ENCODE results near the gene RIN3.
"Not testable (repeated sequence)": the region's sequence is repeated elsewhere in the genome, so short reads cannot be mapped to it uniquely, and the experiment has no call there.

RIN3 gene

DNA sequence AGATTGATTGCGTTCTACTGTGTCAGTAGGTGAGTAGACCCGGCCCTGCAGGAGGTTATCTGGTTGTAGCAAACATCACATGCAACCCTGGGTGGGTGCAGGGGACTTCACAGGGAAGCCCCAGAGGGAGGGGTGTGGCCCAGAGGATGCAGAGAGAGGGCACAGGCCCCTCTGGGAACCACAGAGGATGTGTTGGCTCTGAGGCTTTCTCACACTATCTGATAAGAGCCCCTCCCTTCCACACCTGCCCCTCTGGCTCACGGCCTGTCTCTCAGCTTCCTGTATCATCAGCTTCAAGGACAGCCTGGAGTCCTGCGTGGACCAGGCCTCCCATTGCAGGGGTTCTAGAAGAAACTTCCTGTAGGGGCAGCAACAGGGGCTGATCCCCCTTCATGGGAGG, 101.9 kb downstream of the RIN3 start:
- in situ Hi-C loops (cut with MboI; ENCODE audit: low sequenced_read_pairs), result no loop called here

DNA sequence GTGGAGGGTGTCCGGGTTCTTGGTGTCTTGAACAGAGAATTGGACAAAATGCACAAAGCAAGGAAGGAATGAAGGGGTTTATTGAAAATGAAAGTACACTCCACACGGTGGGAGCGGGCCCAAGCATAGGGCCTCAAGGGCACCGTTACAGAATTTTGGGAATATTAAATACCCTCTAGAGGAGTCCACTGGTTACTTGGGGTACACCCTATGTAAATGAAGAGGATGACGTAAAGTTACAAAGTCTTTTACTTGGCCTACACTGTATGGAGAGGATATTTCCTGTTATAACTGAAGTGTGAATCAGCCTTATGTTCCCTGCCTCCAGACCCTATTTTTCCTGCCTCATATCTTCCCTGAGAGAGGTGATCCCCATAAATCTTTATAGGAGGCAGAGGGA, 102.6 kb downstream of the RIN3 start:
- in situ Hi-C loops (cut with MboI; ENCODE audit: low sequenced_read_pairs), result no loop called here

DNA sequence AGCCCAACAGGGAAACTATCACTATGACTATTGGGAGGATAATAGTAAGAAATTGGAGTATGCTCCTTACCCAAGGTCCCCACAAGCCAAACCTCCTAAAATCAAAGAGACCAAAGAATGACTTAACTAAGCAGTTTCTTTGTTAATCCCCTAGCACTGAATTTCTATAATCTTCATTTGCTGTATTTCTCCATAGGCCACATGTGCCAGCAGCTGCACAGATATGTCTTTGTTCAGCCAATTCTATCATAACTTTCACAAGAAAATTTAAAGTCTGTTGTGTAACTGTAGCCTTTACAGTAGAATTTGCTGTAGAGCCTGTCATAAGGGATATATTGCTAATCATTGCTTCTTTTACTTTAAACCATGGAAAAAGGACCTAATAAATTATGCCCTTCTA, 104.0 kb downstream of the RIN3 start:
- in situ Hi-C loops (cut with MboI; ENCODE audit: low sequenced_read_pairs), result no loop called here

DNA sequence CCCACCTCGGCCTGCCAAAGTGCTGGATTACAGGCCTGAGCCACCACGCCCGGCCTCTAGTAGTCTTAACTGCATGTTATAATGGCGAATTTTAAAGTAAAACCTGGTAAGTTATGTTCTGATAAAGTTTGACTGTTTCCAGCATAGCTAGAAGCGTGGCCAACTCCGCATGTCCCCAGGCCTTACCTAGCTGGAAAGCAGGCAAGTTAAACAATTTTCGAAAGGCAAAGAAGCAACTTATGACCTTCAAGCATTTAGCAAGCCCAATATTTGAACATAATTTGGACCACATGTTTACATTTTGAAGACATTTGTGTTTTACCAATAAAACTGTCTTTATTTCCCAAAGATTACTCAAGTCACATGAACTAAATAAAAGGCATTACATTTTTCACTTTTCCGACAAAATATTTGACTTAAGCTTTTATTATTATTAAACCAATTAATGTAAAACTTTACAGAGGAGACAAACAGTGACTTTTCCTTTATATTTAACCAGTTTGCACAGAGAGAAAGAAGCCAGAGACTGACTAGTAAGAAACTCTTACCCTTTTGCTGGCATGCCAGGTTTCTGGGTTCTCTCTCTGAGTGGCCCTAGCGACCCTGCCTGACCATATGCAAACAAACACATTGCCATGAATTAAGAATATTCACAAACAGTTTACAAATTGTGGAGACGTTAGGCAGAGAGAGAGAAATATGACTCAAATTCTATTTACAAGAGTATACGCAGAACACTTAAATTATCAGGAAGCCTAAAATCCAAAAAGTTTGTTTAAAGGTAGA, 106.3 kb downstream of the RIN3 start:
- in situ Hi-C loops (cut with MboI; ENCODE audit: low sequenced_read_pairs), result no loop called here

DNA sequence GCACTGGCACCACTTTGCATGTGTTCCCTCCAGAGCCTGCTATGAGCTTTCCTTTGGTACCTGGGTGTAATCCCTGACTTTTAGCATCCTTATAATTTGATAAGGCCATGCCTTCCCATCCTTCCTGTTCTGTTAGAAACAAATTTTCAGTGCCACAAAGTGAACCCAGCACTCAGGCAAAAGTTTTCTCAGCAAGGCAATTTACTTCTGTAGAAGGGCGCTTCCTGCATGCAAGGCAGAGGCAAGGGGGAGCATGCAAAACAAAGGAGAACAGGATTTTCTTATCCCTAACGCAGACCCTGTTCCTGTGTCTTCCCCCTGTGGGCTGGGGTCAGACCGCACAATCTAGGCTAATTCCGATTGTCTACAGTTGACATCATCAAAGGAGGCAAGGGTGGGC, 108.7 kb downstream of the RIN3 start:
- in situ Hi-C loops (cut with MboI; ENCODE audit: low sequenced_read_pairs), result no loop called here

DNA sequence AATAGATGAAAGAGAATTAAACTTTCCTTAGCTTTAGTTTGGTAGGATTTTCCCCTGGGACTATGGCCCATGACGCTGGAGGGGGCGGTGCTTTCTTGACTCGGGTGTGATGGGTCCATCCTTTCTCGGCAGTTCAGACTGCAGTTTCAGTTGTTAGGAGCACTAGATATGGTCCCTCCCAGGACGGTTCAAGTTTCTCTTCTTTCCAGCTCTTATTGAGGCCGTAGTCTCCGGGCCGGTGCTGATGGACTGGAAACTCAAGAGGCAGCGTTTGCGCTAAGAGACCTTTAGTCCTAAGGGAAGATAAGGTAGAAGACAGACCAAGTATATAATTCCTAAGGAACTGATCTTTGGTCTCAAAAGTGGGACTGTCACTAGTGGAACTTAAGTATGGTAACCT, 111.2 kb downstream of the RIN3 start:
- in situ Hi-C loops (cut with MboI; ENCODE audit: low sequenced_read_pairs), result no loop called here

DNA sequence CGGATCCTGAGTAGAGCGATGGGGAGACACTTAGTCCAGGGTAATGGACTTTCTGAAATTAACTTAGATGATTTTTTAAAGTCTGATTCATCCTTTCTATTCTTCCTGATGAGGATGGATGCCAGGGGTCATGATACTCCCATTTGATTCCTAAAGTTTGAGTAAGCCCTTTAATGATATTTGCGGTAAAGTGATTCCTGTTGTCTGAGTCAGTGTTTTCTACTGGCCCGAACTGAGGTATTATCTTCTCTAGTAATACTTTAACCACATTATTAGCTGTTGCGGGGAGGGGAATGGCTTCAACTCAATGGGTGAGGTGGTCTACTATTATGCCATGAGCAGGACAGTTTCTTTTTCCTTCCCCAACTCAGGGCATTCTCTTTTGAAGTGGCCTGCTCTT, 111.6 kb downstream of the RIN3 start:
- in situ Hi-C loops (cut with MboI; ENCODE audit: low sequenced_read_pairs), result no loop called here

DNA sequence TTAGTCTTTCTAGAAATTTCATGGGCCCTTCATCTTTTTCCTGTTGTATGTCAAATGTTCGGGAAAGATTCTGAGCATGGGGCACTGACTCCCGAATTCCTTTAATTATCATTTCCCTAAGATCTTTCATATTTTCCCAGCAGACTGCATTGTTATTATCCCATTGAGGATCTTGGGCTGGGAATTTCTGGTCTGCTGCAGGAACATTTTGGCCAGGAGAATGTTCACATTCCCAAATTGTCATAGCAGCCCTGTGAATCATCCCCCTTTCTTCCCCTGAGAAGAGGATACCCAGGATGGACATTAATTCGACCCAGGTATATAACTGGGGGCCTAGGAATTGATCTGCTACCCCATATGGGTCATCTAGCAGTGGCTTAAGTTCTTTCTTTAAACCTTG, 112.5 kb downstream of the RIN3 start:
- in situ Hi-C loops (cut with MboI; ENCODE audit: low sequenced_read_pairs), result no loop called here

DNA sequence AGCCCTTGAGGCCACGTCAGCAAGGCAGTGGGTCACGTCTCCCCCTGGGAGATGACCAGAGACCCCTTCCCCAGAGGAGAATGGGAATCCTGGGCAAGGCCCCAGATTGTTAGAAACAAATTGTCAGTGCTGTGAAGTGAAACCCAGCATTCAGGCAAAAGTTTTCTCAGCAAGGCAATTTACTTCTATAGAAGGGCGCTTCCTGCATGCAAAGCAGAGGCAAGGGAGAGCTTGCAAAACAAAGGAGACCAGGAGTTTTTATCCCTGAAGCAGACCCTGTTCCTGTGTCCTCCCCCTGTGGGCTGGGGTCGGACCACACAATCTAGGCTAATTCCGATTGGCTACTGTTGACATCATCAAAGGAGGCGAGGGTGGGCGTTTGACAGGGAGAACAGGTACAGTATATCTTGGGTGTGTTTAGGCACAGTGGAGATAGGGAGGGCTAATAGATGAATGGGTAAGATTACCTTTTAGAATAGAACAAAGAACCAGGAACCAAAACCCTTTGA, 114.2 kb downstream of the RIN3 start:
- in situ Hi-C loops (cut with MboI; ENCODE audit: low sequenced_read_pairs), result no loop called here

DNA sequence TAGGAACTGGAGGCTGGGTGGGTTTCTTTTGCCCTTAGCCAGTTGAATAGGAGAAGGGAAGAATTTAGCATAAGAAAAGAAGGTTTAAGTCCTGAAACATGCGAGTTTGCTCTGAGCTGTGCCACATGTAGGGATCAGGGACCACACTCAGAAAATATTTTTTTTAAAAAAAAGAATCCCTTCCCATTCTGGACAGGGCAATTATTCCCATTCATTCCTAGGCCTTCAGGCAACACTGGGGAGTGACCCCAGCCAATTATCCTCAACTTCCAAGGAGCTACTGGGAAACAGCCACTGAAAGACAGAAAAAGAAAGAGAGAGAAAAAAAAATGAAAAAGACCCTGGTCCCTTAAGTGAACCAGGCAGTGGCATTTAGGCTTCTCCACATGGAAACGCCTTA, 115.1 kb downstream of the RIN3 start:
- in situ Hi-C loops (cut with MboI; ENCODE audit: low sequenced_read_pairs), result no loop called here

DNA sequence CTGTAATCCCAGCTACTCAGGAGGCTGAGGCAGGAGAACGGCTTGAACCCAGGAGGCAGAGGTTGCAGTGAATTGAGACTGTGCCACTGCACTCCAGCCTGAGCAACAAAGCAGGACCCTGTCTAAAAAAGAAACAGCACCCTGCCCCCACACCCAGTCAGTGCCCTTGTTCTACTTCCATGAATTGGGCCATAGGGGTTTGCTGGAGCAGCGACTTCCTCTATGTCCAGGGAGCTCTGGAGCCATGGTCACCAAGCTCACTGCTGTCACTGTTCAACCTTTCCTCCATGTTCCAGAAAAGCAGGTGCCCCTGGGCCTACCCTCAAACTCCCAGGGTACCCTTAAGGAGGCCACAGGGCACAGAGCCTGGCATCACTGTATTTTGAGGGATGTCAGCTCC, 116.8 kb downstream of the RIN3 start:
- in situ Hi-C loops (cut with MboI; ENCODE audit: low sequenced_read_pairs), result no loop called here

DNA sequence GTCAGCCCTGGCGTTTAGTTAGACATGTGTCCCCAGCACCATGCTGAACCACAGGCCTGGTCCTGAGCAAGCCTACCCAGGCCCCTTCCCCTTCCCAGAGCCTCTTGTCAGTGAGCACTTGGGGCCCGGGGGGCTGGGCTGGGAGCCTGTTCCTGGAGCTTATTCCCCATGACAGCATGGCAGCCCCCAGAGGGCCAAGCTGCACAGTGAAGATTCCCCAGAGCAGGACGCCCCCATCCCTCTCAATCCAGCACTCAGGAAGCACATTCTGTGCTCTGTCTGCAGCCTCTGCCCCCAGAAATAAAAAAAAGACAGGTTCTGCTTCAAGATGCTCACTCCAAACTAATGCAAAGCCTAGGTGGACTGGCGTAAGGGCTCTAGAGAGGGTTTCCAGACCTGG, 117.5 kb downstream of the RIN3 start:
- in situ Hi-C loops (cut with MboI; ENCODE audit: low sequenced_read_pairs), result no loop called here

DNA sequence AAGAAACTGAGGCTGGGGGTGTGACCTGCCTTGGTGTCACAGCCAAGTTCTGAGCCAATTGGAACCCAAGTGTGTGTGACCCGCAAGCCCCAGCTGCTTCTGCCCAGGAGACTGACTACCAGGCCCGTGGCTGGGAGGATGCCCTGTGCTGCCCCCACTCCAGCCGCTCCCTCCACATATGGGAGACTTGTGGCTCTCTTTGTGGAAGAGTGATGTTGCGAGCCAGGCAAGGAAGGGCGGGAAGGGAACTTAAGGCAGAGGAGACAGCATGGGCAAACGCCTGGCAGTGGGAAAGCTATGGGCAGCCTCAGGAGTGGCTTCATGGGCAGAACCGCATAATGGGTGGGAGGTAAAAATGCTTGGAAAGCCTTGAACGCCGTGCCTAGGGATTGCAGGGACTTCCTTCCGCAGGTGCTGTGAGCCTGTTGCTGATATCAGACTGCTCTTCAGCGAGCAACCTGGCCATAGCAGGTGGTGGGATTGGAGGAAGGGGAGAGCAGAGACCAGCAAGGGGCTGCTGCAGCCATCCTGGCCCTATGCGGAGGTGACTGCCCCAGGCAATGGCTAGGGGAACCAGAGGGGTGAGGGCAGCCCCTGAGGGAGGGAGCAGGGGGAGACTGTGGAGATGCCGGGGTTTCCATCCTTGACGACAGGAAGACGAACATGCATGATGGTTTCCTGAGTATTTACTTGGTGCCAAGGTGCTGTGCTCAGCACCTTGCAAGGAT, 119.1 kb downstream of the RIN3 start:
- in situ Hi-C loops (cut with MboI; ENCODE audit: low sequenced_read_pairs), result no loop called here

DNA sequence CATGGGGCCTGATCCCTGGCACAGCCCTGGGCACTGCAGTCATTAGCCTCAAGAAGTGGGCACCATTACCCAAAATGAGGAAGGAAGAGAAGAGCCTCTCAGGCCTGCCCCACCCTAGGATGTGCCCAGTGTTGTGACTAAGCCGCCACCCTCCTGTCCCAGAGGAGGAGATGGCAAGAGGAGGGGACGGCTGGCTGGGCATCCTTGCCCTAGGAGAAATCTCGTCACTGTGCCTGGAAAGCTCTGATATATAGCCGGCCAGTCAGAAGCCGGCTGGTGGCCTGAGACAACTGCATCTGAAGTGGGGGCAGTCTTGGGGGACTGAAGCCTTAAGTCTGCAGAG, 119.7 kb downstream of the RIN3 start:
- in situ Hi-C loops (cut with MboI; ENCODE audit: low sequenced_read_pairs), result no loop called here

DNA sequence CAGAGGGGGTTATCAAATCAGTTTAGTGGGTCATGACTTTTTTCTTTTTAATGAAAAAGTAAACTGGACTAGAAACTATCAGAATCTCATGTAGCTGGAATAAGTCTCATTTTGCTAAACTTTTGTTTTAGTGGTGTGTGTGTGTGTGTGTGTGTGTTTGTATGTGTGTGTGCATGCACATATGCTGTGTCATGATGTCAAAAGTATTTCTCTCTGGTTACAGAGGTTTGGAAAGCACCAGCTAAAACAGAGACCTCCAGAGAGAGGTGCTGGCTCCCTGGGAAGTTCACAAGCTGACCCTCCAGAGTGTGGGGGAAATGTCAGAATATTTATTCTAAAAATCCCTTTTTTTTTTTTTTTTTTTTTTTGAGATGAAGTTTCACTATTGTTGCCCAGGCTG, 120.1 kb downstream of the RIN3 start:
- in situ Hi-C loops (cut with MboI; ENCODE audit: low sequenced_read_pairs), result no loop called here

DNA sequence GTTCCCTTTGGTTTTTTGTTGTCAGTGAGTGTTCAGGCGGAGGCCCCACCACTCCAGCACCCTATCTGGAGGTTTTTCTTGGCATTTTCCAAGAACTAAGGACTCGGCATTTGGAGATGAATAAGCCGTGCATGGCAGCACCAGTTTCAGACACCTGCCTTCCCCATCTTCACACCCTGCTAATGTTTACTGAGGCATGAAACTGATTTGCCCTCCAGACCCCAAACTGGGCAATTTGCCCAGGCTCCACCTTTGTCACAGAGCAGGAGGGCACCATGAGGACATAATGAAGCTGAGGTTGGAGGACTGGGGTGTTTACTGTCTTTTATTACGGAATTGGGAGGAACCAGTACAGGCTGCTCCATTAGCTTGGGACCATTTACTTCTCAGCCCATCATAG, 121.5 kb downstream of the RIN3 start:
- in situ Hi-C loops (cut with MboI; ENCODE audit: low sequenced_read_pairs), result no loop called here

DNA sequence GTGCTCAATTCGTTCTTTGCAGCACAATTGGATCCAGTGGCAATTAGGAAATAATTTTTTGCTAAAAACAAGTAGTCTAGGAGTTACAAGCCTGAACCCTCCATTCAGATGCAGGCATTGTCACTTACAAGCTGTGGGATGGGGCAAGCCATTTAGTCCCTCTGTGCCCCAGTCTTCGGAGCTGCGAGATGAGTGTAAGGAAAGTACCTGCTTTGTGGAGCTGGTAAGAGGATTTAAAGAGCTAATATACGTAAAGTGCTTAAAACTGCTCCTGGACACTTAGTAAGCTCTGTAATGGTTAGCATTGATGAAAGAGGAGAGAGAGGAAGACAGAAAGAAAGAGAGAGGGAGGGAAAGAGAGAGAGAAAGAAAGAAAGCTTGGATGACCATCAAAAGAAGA, 122.3 kb downstream of the RIN3 start:
- in situ Hi-C loops (cut with MboI; ENCODE audit: low sequenced_read_pairs), result no loop called here

DNA sequence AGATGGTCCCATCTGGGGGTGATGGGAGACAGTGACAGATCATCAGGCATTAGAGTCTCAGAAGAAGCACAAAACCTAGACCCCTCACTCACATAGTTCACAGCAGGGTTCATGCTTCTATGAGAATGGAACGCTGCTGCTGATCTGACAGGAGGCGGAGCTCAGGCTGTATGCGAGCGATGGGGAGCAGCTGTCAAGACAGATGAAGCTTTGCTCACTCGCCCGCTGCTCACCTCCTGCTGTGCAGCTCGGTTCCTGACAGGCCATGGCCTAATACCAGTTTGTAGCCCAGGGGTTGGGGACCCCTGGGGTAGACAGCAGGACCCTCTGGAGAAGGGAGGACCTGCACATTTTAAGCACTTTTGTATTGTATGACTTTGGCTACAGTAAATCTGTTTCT, 123.6 kb downstream of the RIN3 start:
- in situ Hi-C loops (cut with MboI; ENCODE audit: low sequenced_read_pairs), result no loop called here

DNA sequence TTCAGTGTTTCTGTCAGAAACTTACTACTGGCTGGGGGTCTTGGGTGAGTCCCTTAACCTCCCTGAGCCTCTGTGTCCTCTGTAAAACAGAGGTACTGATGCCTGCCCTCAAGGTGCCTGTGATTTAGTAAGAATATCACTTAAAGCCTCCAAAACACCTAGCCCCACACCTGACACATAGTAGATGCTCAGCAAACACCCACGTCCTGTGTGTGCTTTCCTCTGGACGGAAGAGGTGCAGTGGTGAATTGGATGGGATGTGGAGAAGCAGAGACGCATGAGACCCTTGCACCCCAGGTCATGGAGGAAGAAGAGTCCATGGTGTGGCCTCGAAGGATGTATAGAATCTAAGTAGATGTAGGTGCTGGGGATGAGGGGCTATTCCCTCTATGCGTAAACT, 124.3 kb downstream of the RIN3 start:
- in situ Hi-C loops (cut with MboI; ENCODE audit: low sequenced_read_pairs), result no loop called here

DNA sequence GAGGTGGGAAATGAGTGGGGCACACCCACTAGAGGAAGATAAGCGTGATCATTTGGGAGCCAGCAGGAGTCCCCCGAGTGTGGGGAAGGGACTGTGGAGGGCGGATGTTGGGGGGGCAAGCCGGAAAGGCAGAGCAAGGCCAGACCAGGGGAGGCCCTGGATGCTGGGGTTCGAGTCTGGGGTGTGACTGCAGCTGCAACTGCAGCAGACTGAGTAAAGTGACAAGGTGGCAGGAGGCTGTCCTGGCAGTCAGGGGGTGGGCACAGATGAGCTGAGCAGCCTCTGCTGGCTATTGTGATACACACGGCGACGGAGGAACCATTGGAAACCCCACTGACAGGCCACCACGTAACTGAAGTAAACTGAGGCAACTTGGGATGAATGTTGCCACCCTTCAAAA, 124.7 kb downstream of the RIN3 start:
- in situ Hi-C loops (cut with MboI; ENCODE audit: low sequenced_read_pairs), result no loop called here

DNA sequence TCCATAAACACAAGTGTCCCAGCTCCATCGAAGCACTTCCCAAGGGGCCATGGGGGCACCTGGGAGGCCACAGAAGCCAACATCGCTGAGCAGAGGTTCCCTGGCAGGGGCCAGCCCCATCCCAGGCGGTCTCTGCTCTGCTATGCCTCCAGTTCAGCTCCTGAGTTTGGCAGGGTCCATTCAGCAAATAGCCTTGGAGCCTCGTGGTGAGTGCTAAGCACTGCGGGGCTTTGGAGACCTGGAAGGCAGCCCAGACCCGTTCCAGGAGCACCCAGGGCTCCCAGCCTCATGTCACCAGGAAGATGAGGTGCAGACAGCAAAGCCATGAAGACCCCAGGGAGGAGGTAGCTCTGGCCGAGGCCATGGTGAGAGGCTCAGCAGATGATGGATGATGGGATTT, 125.3 kb downstream of the RIN3 start:
- in situ Hi-C loops (cut with MboI; ENCODE audit: low sequenced_read_pairs), result no loop called here

DNA sequence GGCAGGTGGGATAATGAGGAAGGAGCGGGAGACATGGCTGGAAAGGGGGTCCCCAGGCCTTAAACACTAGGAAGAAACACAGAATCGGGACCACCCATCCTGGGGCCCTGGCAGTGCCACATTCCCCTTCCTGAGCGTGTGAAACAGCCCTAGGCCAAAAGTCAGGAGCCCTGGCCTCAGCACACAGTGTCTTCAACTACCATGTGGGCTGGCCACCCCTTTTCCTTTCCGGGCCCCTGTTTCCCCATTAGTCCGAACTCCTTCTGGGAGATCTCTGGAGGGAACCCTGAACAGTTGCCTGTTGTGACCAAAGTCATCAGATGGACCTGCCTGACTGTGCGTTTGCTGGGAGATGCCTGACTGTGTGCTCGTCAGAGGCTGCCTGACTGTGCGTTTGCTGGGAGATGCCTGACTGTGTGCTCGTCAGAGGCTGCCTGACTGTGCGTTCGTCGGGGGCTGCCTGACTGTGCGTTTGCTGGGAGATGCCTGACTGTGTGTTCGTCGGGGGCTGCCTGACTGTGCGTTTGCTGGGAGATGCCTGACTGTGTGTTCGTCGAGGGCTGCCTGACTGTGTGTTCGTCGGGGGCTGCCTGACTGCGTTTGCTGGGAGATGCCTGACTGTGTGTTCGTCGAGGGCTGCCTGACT, 126.0 kb downstream of the RIN3 start:
- in situ Hi-C loops (cut with MboI; ENCODE audit: low sequenced_read_pairs), result not testable (repeated sequence)

All from hTERT RPE-1 (cell line).